ENCODE data around the gene CECR2.

Gene CECR2

DNA sequence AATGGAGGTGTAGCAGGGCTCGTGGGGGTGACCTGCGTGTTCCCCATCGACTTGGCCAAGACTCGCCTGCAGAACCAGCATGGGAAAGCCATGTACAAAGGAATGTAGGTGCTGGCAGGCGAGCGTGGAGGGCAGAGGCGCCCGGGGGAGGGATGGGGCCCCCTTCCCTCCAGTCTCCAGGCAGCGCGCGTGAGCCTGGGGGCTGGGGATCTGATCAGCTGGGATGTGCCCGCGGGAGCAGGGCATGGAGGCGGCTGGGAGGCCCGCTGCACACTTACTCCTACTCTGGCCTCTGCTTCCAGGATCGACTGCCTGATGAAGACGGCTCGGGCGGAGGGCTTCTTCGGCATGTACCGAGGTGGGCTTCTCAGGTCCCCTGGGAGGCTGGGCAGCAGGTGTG lies 211.8 kb downstream of the CECR2 start:
- Histone ChIP-seq H3K9me3 (ENCODE audit: low read length) (no peaks in the 10 kb centered on the region), H3K9ac (ENCODE audit: low read length) (no peak overlapping the region)

DNA sequence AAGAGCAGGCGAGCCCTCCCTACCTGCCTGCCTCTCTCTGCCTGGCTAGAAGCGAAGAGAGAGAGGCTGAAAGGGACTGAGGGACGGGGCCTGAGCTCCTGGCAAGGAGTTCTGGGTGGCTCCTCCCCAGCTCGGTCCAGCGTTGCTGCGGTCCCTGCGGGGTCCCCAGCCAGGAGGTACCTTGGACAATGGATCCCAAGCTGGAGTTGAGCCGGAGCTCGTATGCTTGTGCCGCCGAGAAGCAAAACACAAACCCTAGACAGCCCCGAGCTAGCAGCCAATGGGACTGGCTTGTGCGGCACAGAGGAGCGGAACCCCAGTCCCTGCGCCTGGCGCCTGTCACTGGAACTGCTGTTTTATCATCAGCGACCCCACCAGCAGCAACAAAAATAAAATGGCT lies 212.4 kb downstream of the CECR2 start:
- Histone ChIP-seq H3K27me3 (ENCODE audit: insufficient read depth, low read length) (no peaks in the 10 kb centered on the region), H3K36me3 (ENCODE audit: insufficient read depth, low read length) (no peaks in the 10 kb centered on the region), H3K4me3 (ENCODE audit: low read depth, low read length, poor library complexity, severe bottlenecking) (no peak overlapping the region)

More for the DNA sequence above, 211.8 kb downstream of the CECR2 start:
- Histone ChIP-seq H3K27ac (ENCODE audit: low read depth, low read length, poor library complexity, severe bottlenecking) (no peak overlapping the region), H2AFZ (ENCODE audit: low read length) (no peak overlapping the region), H3K4me3 (ENCODE audit: low read depth, low read length, poor library complexity, severe bottlenecking) (no peak overlapping the region), H3K4me2 (ENCODE audit: low read length) (no peak overlapping the region), H3K27me3 (ENCODE audit: insufficient read depth, low read length) (no peaks in the 10 kb centered on the region), H3K36me3 (ENCODE audit: insufficient read depth, low read length) (no peaks in the 10 kb centered on the region), H3K9me2 (ENCODE audit: low read depth, low read length) (no peaks in the 10 kb centered on the region), H3K79me2 (ENCODE audit: insufficient read depth, low read length) (no peaks in the 10 kb centered on the region), H3F3A (ENCODE audit: insufficient read depth, low read length) (no peaks in the 10 kb centered on the region), H4K20me1 (ENCODE audit: insufficient read depth, low read length) (no peaks in the 10 kb centered on the region), H3K4me1 (ENCODE audit: insufficient read depth, low read length, severe bottlenecking) (no peaks in the 10 kb centered on the region)
- no peak for TF ChIP-seq EZH2 (IDR thresholded peaks at IDR 0.05; ENCODE audit: borderline replicate concordance, low read length)
- TF ChIP-seq, protein P1, sequence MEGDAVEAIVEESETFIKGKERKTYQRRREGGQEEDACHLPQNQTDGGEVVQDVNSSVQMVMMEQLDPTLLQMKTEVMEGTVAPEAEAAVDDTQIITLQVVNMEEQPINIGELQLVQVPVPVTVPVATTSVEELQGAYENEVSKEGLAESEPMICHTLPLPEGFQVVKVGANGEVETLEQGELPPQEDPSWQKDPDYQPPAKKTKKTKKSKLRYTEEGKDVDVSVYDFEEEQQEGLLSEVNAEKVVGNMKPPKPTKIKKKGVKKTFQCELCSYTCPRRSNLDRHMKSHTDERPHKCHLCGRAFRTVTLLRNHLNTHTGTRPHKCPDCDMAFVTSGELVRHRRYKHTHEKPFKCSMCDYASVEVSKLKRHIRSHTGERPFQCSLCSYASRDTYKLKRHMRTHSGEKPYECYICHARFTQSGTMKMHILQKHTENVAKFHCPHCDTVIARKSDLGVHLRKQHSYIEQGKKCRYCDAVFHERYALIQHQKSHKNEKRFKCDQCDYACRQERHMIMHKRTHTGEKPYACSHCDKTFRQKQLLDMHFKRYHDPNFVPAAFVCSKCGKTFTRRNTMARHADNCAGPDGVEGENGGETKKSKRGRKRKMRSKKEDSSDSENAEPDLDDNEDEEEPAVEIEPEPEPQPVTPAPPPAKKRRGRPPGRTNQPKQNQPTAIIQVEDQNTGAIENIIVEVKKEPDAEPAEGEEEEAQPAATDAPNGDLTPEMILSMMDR (IDR thresholded peaks at IDR 0.05; ENCODE audit: low read length): no peak

DNA sequence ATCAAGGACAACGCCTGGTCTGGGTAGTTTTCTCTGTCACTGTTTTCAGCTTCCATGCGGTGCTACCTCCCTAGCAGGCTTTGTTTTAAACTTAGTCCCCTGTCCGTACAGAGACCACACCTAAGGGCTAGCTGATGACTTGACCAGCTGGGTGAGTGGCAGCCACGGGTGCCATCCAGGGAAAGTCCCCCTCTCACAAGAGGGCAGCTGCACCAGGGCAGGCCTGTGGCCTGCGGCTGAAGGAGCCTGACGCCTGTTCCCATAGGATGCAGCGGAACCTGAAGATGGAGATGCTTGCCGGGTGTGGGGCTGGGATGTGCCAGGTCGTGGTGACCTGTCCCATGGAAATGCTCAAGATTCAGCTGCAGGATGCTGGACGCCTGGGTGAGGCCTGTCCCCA lies 213.9 kb downstream of the CECR2 start:
- Histone ChIP-seq H3K9me2 (ENCODE audit: low read depth, low read length) (no peaks in the 10 kb centered on the region), H3K9ac (ENCODE audit: low read length) (no peak overlapping the region), H3K79me2 (ENCODE audit: insufficient read depth, low read length) (no peaks in the 10 kb centered on the region), H3K36me3 (ENCODE audit: insufficient read depth, low read length) (no peaks in the 10 kb centered on the region), H3K9me3 (ENCODE audit: low read length) (no peaks in the 10 kb centered on the region), H2AFZ (ENCODE audit: low read length) (no peak overlapping the region), H4K20me1 (ENCODE audit: insufficient read depth, low read length) (no peaks in the 10 kb centered on the region), H3K27me3 (ENCODE audit: insufficient read depth, low read length) (no peaks in the 10 kb centered on the region), H3K4me1 (ENCODE audit: insufficient read depth, low read length, severe bottlenecking) (no peaks in the 10 kb centered on the region), H3K4me2 (ENCODE audit: low read length) (no peak overlapping the region), H3F3A (ENCODE audit: insufficient read depth, low read length) (no peaks in the 10 kb centered on the region), H3K27ac (ENCODE audit: low read depth, low read length, poor library complexity, severe bottlenecking) (no peak overlapping the region), H3K4me3 (ENCODE audit: low read depth, low read length, poor library complexity, severe bottlenecking) (no peak overlapping the region)
- no peak for TF ChIP-seq EZH2 (IDR thresholded peaks at IDR 0.05; ENCODE audit: borderline replicate concordance, low read length)
- TF ChIP-seq, protein P1 (IDR thresholded peaks at IDR 0.05; ENCODE audit: low read length): no peak

More for the DNA sequence above, 212.4 kb downstream of the CECR2 start:
- H3K4me2 ChIP-seq (ENCODE audit: low read length): no peak overlapping the region
- no peaks in the 10 kb centered on the region for H3K4me1 ChIP-seq (ENCODE audit: insufficient read depth, low read length, severe bottlenecking)
- no peaks in the 10 kb centered on the region for H3K9me2 ChIP-seq (ENCODE audit: low read depth, low read length)
- no peak overlapping the region for H2AFZ ChIP-seq (ENCODE audit: low read length)
- no peak for TF ChIP-seq EZH2 (IDR thresholded peaks at IDR 0.05; ENCODE audit: borderline replicate concordance, low read length)
- TF ChIP-seq, protein P1 (IDR thresholded peaks at IDR 0.05; ENCODE audit: low read length): no peak
- H4K20me1 ChIP-seq (ENCODE audit: insufficient read depth, low read length): no peaks in the 10 kb centered on the region
- no peaks in the 10 kb centered on the region for H3F3A ChIP-seq (ENCODE audit: insufficient read depth, low read length)
- H3K9ac ChIP-seq (ENCODE audit: low read length): no peak overlapping the region
- no peaks in the 10 kb centered on the region for H3K9me3 ChIP-seq (ENCODE audit: low read length)
- no peak overlapping the region for H3K27ac ChIP-seq (ENCODE audit: low read depth, low read length, poor library complexity, severe bottlenecking)
- no peaks in the 10 kb centered on the region for H3K79me2 ChIP-seq (ENCODE audit: insufficient read depth, low read length)
